Tibial artery (tissue), 4 donors: ENCODE measurements around the gene PLD5.

Experiments
- DNase-seq, 2 donors: peaks; one replicate each; pipeline ENCODE4 v3.0.0-alpha.2; 2019
- H3K27ac ChIP-seq, 2 donors: fragments of 200-600 bp; sonication (generic) in 1 of 2; 1 replicate in 1 of 2; 2 replicates in 1 of 2; pipeline ENCODE4 v1.5.1; 2018 to 2019; ENCODE audit warnings: mild to moderate bottlenecking in 1 of 2
- H3K27me3 ChIP-seq, 2 donors: fragments of 200-600 bp; sonication (generic) in 1 of 2; one replicate each; pipeline versions ENCODE4 v1.5.1 to v1.6.0; 2016 to 2019
- H3K36me3 ChIP-seq, 3 donors: fragments of 200-600 bp; sonication (generic) in 2 of 3; one replicate each; pipeline ENCODE4 v1.5.1; 2016 to 2019; ENCODE audit warnings: mild to moderate bottlenecking in 2 of 3
- H3K4me1 ChIP-seq, 4 donors: fragments of 200-600 bp; sonication (generic) in 2 of 4; 1 replicate in 3 of 4; 2 replicates in 1 of 4; pipeline ENCODE4 v1.5.1; 2016 to 2019
- H3K4me3 ChIP-seq, 2 donors: fragments of 200-600 bp; sonication (generic) in 1 of 2; 1 replicate in 1 of 2; 2 replicates in 1 of 2; pipeline ENCODE4 v1.5.1; 2018 to 2019; ENCODE audit warnings: mild to moderate bottlenecking in 2 of 2
- H3K9me3 ChIP-seq, 3 donors: fragments of 200-600 bp; sonication (generic) in 1 of 3; one replicate each; pipeline ENCODE4 v1.5.1; 2016 to 2019
- intact Hi-C: fragments of 100-400 bp; cut with DNase I; formaldehyde crosslinking; loops from one replicate; pipeline ENCODE4 v1.15.0; 2023; ENCODE audit warnings: low total_unique reads
- TF ChIP-seq, protein P1 (sequence below), 2 experiments: fragments of 200-600 bp in 1 of 2; fragments of 450-650 bp in 1 of 2; IDR thresholded peaks; one replicate each; pipeline ENCODE4 v1.5.1; 2017 to 2019; ENCODE audit warnings: antibody characterized with exemption in 2 of 2, mild to moderate bottlenecking in 1 of 2, moderate library complexity in 1 of 2

The PLD5 gene

DNA sequence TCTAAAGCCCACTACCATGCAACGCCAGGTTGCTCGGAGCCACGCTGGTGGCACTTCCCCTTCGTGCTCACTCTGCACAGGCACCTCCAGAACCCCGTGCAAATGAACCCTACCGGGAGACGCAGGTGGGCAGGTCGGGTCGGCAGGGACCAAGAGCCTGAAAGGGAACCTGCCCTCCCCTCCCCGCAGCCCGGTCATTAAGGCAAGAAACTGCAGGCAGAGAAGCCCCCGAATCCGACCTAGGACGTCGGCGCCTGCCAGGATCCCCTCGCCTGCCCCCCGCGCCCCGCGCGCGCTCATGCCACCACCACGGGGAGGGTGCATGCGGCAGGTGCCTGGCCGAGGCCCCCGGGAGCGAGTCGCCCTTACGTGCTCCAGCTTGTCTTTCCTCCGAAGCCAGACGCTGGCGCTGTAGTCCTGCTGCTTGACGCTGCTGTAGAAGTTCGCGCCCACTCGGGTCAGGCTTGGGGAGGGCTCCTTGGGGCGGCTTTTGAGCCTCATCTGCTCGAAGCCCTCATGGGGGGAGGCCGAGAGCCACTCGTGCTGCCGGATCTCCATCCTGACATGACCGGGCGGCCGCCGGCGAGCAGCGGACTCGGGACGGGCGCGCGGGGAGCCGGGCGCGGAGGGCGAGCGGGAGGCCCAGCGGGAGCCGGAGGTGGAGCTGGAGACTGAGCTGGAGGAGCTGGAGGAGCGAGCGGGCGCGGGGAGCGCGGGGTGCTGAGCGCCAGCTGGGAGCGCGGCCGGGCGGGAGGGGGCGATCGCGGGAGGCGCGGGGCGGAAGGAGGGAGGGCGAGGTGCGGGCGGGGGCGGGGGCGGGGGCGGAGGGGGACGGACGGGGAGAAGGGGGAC is 552 bp downstream of the PLD5 start:
- Histone ChIP-seq H3K27ac (peak overlapping the region; percentile 58 to 61), H3K27me3 (no peaks in the 10 kb centered on the region), H3K4me1 (peaks cover 0 to 23% (median 9%) of the 10 kb centered on the region in 4 donors), H3K4me3 (peak overlapping the region; percentile 66 to 79), H3K36me3 (no peaks in the 10 kb centered on the region), H3K9me3 (no peaks in the 10 kb centered on the region)
- peak in 1 of 2 donors; percentile 67 for DNase-seq
- intact Hi-C loops: no loop called here
- TF ChIP-seq, protein P1, sequence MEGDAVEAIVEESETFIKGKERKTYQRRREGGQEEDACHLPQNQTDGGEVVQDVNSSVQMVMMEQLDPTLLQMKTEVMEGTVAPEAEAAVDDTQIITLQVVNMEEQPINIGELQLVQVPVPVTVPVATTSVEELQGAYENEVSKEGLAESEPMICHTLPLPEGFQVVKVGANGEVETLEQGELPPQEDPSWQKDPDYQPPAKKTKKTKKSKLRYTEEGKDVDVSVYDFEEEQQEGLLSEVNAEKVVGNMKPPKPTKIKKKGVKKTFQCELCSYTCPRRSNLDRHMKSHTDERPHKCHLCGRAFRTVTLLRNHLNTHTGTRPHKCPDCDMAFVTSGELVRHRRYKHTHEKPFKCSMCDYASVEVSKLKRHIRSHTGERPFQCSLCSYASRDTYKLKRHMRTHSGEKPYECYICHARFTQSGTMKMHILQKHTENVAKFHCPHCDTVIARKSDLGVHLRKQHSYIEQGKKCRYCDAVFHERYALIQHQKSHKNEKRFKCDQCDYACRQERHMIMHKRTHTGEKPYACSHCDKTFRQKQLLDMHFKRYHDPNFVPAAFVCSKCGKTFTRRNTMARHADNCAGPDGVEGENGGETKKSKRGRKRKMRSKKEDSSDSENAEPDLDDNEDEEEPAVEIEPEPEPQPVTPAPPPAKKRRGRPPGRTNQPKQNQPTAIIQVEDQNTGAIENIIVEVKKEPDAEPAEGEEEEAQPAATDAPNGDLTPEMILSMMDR (IDR thresholded peaks at IDR 0.05): no peak

- H3K27ac ChIP-seq: peak overlapping the region; percentile 58 to 61
- DNase-seq: no peak
Measured at GRCh38 chr1:242522996-242523718, 1.3 kb downstream of the PLD5 start.

DNA sequence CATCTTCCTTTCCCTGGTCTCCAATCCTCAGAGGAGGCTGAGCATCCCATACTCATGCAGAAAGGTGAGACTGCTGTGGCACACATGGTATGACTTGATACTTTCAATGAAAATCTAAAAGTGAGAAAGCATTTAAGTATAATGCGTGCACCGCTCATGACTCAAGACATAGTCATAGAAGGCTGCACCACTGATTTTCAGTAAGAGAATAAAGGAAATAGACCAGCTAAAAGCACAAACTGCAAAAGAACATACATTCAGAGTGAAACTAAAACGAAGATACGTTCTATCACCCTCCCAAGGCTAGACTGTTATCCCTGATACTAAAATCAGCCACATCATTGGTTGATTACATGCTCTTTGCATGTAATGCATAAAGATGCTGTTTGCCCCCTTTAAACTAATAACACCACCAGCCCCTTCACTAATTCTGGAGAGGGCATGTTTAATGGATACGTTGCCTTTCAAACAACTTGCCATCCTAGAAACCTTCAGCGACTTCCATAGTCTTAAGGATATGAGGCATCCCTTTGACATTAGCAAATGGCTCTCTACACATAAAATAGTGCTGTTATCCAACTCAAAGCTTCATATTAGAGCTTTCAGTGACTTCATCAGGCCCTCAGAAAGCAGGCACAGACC is 2.1 kb downstream of the PLD5 start:
- TF ChIP-seq, protein P1 (IDR thresholded peaks at IDR 0.05): no peak
- Histone ChIP-seq H3K27me3 (no peaks in the 10 kb centered on the region), H3K27ac (no peak overlapping the region), H3K9me3 (no peaks in the 10 kb centered on the region), H3K36me3 (no peaks in the 10 kb centered on the region), H3K4me1 (peaks cover 0 to 23% (median 9%) of the 10 kb centered on the region in 4 donors), H3K4me3 (peak overlapping the region; percentile 66 to 79)
- no peak for DNase-seq
- intact Hi-C loops: no loop called here

More at GRCh38 chr1:242522996-242523718, 1.3 kb downstream of the PLD5 start:
- Histone ChIP-seq H3K4me1 (peaks cover 0 to 23% (median 9%) of the 10 kb centered on the region in 4 donors), H3K4me3 (peak overlapping the region; percentile 66 to 79), H3K9me3 (no peaks in the 10 kb centered on the region), H3K36me3 (no peaks in the 10 kb centered on the region), H3K27me3 (no peaks in the 10 kb centered on the region)
- intact Hi-C loops: no loop called here
- TF ChIP-seq, protein P1 (IDR thresholded peaks at IDR 0.05): no peak

DNA sequence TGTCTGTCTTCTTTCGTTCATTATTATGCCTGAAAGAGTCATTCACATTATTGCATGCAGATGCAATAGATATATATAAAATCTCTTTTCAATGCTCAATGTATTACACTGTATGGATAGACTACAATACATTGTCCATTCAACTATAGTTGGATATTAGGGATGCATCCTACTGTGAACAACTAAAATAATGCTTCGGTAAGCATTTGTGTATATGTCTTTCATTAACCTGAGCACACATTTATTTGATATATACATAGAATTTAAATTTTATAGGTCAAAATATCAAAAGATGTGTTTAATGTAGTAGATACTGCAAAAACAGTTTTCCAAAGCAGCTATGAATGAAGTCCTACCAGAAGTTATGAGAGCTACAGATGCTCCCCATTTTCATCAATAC is 8.9 kb downstream of the PLD5 start:
- no peaks in the 10 kb centered on the region for H3K4me1 ChIP-seq
- no peak overlapping the region for H3K27ac ChIP-seq
- TF ChIP-seq, protein P1 (IDR thresholded peaks at IDR 0.05): no peak
- intact Hi-C loops: no loop called here
- no peaks in the 10 kb centered on the region for H3K27me3 ChIP-seq
- no peak overlapping the region for H3K4me3 ChIP-seq
- H3K9me3 ChIP-seq: peaks cover 0 to 3% (median 0%) of the 10 kb centered on the region in 3 donors
- DNase-seq: no peak
- no peaks in the 10 kb centered on the region for H3K36me3 ChIP-seq

DNA sequence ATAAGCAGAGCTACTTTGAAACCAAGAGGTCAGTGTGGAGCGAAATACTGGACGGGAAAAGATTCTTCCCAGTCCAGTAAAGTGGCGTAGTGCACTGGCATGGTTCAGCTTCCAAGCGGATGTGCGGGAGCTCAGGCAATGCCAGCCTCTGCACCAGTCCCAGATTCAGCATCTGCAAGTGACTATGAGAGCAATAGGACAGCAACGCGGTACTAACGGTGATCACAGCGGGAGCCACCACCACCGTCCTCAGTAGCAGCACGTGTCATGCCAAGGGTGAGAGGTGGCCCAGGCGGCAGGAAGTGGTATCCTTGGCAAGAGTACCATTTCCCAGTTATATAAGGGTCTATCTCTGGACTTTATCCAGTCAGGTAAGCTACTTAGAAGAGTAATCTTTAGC is 17.8 kb downstream of the PLD5 start:
- H3K27me3 ChIP-seq: no peaks in the 10 kb centered on the region
- no peak for DNase-seq
- no peaks in the 10 kb centered on the region for H3K9me3 ChIP-seq
- no peak overlapping the region for H3K4me3 ChIP-seq
- no peaks in the 10 kb centered on the region for H3K4me1 ChIP-seq
- no peaks in the 10 kb centered on the region for H3K36me3 ChIP-seq
- TF ChIP-seq, protein P1 (IDR thresholded peaks at IDR 0.05): no peak
- intact Hi-C loops: no loop called here
- H3K27ac ChIP-seq: no peak overlapping the region
